ENCODE measurements around the gene C16orf87. TPM values are rescaled to one million over a fixed set of nuclear protein-coding genes. Genes with fewer than 3 reads are reported as not detected.

Gene C16orf87
- polyA plus RNA-seq, 2 of the 4 experiments (the other 2 are of a cell fraction) = 10.8 to 17.1 TPM

GRCh38 chr16:46756772-46757171 is 74.2 kb downstream of the C16orf87 start:
- no peak for TF ChIP-seq TP53 (CRISPR knock-in tag; IDR thresholded peaks at IDR 0.05)
- TF ChIP-seq FOXS1 (CRISPR knock-in tag; IDR thresholded peaks at IDR 0.05) = no peak
- TF ChIP-seq HEYL (CRISPR knock-in tag; IDR thresholded peaks at IDR 0.05) = no peak
- no peak for TF ChIP-seq REST (IDR thresholded peaks at IDR 0.05)
- TF ChIP-seq TFCP2L1 (CRISPR knock-in tag; IDR thresholded peaks at IDR 0.05) = no peak
- TF ChIP-seq POLR2A (IDR thresholded peaks at IDR 0.05; ENCODE audit: low read length) = no peak
- no peak for TF ChIP-seq ZC3H11A (IDR thresholded peaks at IDR 0.05)
- no peak for TF ChIP-seq MYC (IDR thresholded peaks at IDR 0.05; ENCODE audit: borderline replicate concordance, low read length)
- TF ChIP-seq SREBF2 (IDR thresholded peaks at IDR 0.05) = no peak
- TF ChIP-seq JUNB (IDR thresholded peaks at IDR 0.05) = no peak
- TF ChIP-seq USF2 (IDR thresholded peaks at IDR 0.05) = no peak
- TF ChIP-seq ZNF302 (CRISPR knock-in tag; IDR thresholded peaks at IDR 0.05) = no peak
- TF ChIP-seq KDM1A (IDR thresholded peaks at IDR 0.05; ENCODE audit: low read depth) = no peak
- TF ChIP-seq PBX3 (IDR thresholded peaks at IDR 0.05) = no peak
- Histone ChIP-seq H3K4me3 (no peak overlapping the region), H3K4me1 (no peaks in the 10 kb centered on the region), H3K4me2 (no peak overlapping the region), H3K27ac (no peak overlapping the region), H3K9me3 (no peaks in the 10 kb centered on the region)
- CTCF ChIA-PET = no interaction called here
- POLR2A ChIA-PET = no interaction called here
- DNase-seq (ENCODE audit: low read depth in 1 of 2, low spot score in 1 of 2) (no peak), ATAC-seq (no peak), FAIRE-seq (no peak)
- WGBS (ENCODE audit: missing lambda C conversion rate) = 74% methylated on average over 11 of the region's 11 CpGs

GRCh38 chr16:46753015-46753414 is 78.0 kb downstream of the C16orf87 start:
- ChIA-PET POLR2A (no interaction called here), CTCF (no interaction called here)
- Histone ChIP-seq H3K9me3 (no peaks in the 10 kb centered on the region), H3K4me1 (no peaks in the 10 kb centered on the region), H3K4me2 (no peak overlapping the region), H3K27ac (no peak overlapping the region), H3K4me3 (no peak overlapping the region)
- FAIRE-seq (no peak), DNase-seq (ENCODE audit: low read depth in 1 of 2, low spot score in 1 of 2) (no peak), ATAC-seq (no peak)
- TF ChIP-seq JUN (IDR thresholded peaks at IDR 0.05) (no peak), SREBF2 (IDR thresholded peaks at IDR 0.05) (no peak)
- 41% methylated on average over 5 of the region's 5 CpGs for WGBS (ENCODE audit: missing lambda C conversion rate)

- no peak overlapping the region for H3K4me3 ChIP-seq
- POLR2A ChIA-PET = no interaction called here
- DNase-seq (ENCODE audit: low read depth in 1 of 2, low spot score in 1 of 2) = no peak
- no peak for TF ChIP-seq KDM1A (IDR thresholded peaks at IDR 0.05; ENCODE audit: low read depth)
- TF ChIP-seq ZC3H11A (IDR thresholded peaks at IDR 0.05) = no peak
- TF ChIP-seq ESRRA (IDR thresholded peaks at IDR 0.05; ENCODE audit: borderline replicate concordance, low read length) = no peak
- no peak for TF ChIP-seq MYC (IDR thresholded peaks at IDR 0.05; ENCODE audit: borderline replicate concordance, low read length)
- TF ChIP-seq MAFK (IDR thresholded peaks at IDR 0.05; ENCODE audit: partially characterized antibody) = no peak
- TF ChIP-seq EHMT2 (IDR thresholded peaks at IDR 0.05; ENCODE audit: low read depth) = no peak
- no peak for TF ChIP-seq GATA3 (IDR thresholded peaks at IDR 0.05; ENCODE audit: borderline replicate concordance)
- TF ChIP-seq NR3C1 (IDR thresholded peaks at IDR 0.05) = no peak
- no peak for TF ChIP-seq NPAS2 (CRISPR knock-in tag; IDR thresholded peaks at IDR 0.05; ENCODE audit: borderline replicate concordance)
- no peak for TF ChIP-seq BHLHE40 (IDR thresholded peaks at IDR 0.05; ENCODE audit: low read depth, low read length)
- TF ChIP-seq POLR2AphosphoS2 (conservative IDR thresholded peaks at IDR 0.05; ENCODE audit: low read length) = no peak
- no peak for TF ChIP-seq MAX (IDR thresholded peaks at IDR 0.05)
- TF ChIP-seq EP300 (IDR thresholded peaks at IDR 0.05) = no peak
- TF ChIP-seq PHF8 (IDR thresholded peaks at IDR 0.05; ENCODE audit: borderline replicate concordance, low read depth) = no peak
- no peak for TF ChIP-seq CHD4 (IDR thresholded peaks at IDR 0.05; ENCODE audit: borderline replicate concordance)
- TF ChIP-seq CBX8 (IDR thresholded peaks at IDR 0.05) = no peak
- TF ChIP-seq CTCF (IDR thresholded peaks at IDR 0.05) = no peak
- no peak for TF ChIP-seq FOXS1 (CRISPR knock-in tag; IDR thresholded peaks at IDR 0.05)
- no peak for TF ChIP-seq MAZ (IDR thresholded peaks at IDR 0.05; ENCODE audit: borderline replicate concordance, low read depth, low read length)
- no peak for TF ChIP-seq ZSCAN20 (CRISPR knock-in tag; IDR thresholded peaks at IDR 0.05)
- H3K27ac ChIP-seq = no peak overlapping the region
- 74% methylated on average over 7 of the region's 7 CpGs for WGBS (ENCODE audit: missing lambda C conversion rate)
- H3K9me3 ChIP-seq = no peaks in the 10 kb centered on the region
- CTCF ChIA-PET = interaction anchor here (0.6 to 0.9 kb wide), 2 partner anchors 20 to 50 kb away, joined by 3 read pairs; no protein-coding TSS in a partner anchor
- no peak for FAIRE-seq
- ATAC-seq = no peak
- H3K4me2 ChIP-seq = no peak overlapping the region
- no peaks in the 10 kb centered on the region for H3K4me1 ChIP-seq
Observed at GRCh38 chr16:46751381-46751780, 79.6 kb downstream of the C16orf87 start.
